Sigmoid colon (tissue), 7 donors: ENCODE data around the gene SSTR5. TPM values are rescaled to one million over a fixed set of nuclear protein-coding genes. Genes with fewer than 3 reads are reported as not detected.

Experiments used
- DNase-seq: peaks from one replicate; pipeline ENCODE4 v3.0.0-alpha.2; 2019
- H3K27ac ChIP-seq, 4 donors: fragments of 200-600 bp; sonication (generic); one replicate each; pipeline ENCODE4 v1.5.1; 2016 to 2019; ENCODE audit warnings: mild to moderate bottlenecking in 1 of 4
- H3K27me3 ChIP-seq, 3 donors: fragments of 200-600 bp; sonication (generic); one replicate each; pipeline ENCODE4 v1.5.1; 2019; ENCODE audit warnings: mild to moderate bottlenecking in 1 of 3
- H3K36me3 ChIP-seq, 4 donors: fragments of 200-600 bp; sonication (generic); one replicate each; pipeline ENCODE4 v1.5.1; 2016 to 2019
- H3K4me1 ChIP-seq, 4 donors: fragments of 200-600 bp; sonication (generic); one replicate each; pipeline ENCODE4 v1.5.1; 2017 to 2019
- H3K4me3 ChIP-seq, 4 donors: fragments of 200-600 bp; sonication (generic); one replicate each; pipeline ENCODE4 v1.5.1; 2017 to 2019; ENCODE audit warnings: mild to moderate bottlenecking in 2 of 4, moderate library complexity in 1 of 4
- H3K9me3 ChIP-seq, 4 donors: fragments of 200-600 bp in 3 of 4; sonication (generic) in 3 of 4; one replicate each; pipeline versions ENCODE4 v1.5.1 to v1.6.1; 2013 to 2019
- CTCF ChIP-seq, 4 experiments: fragments of 450-650 bp in 3 of 4; fragments of 200-600 bp in 1 of 4; IDR thresholded peaks; one replicate each; pipeline ENCODE4 v1.5.1; 2016 to 2019; ENCODE audit warnings: antibody characterized with exemption in 4 of 4, mild to moderate bottlenecking in 3 of 4, moderate library complexity in 2 of 4
- EP300 ChIP-seq, 4 donors: sonication (generic); formaldehyde crosslinking; IDR thresholded peaks; one replicate each; pipeline ENCODE4 v1.6.1; 2017; ENCODE audit warnings: antibody characterized with exemption in 4 of 4
- POLR2A ChIP-seq, 2 donors: fragments of 450-650 bp; IDR thresholded peaks; one replicate each; pipeline ENCODE4 v1.6.1; 2016; ENCODE audit warnings: antibody characterized with exemption in 2 of 2, mild to moderate bottlenecking in 2 of 2, moderate library complexity in 2 of 2
- POLR2AphosphoS5 ChIP-seq, 4 donors: sonication (generic); formaldehyde crosslinking; IDR thresholded peaks; one replicate each; pipeline ENCODE4 v1.6.1; 2017; ENCODE audit warnings: antibody characterized with exemption in 4 of 4
- WGBS, 2 donors: extraction: QIAGEN DNeasy Blood & Tissue Kit; methylation state at CpG; one replicate each; pipeline ENCODE4 v1.1.7; 2013; 5-methylcytosine and 5-hydroxymethylcytosine counted together
- intact Hi-C: fragments of 100-400 bp; cut with DNase I; formaldehyde crosslinking; loops from one replicate; pipeline ENCODE4 v1.15.1; 2023
- polyA plus RNA-seq, 3 donors: library from polyadenylated mRNA; stranded (reverse); fragments of 200-250 nt; gene quantifications; one replicate each; pipeline ENCODE4 v1.2.3, GENCODE V29; 2013
- total RNA-seq, 4 donors: library from RNA; depleted of rRNA; stranded (reverse); fragments of >200 nt; gene quantifications; one replicate each; pipeline ENCODE4 v1.1.0, GENCODE V29; 2016
- donor health status: healthy with polysubstance abuse.
- donor health status: Bipolar disorder and iron deficiency.
- donor health status: healthy.

Gene SSTR5
- total and polyA plus RNA-seq, 7 donors: 0.04 TPM; not detected in 6

GRCh38 chr16:1119766-1120576 lies 47.4 kb downstream of the SSTR5 start:
- Histone ChIP-seq H3K36me3 (no peaks in the 10 kb centered on the region), H3K4me1 (no peaks in the 10 kb centered on the region), H3K27ac (no peak overlapping the region), H3K4me3 (no peak overlapping the region), H3K27me3 (no peaks in the 10 kb centered on the region), H3K9me3 (no peaks in the 10 kb centered on the region)
- TF ChIP-seq POLR2A (IDR thresholded peaks at IDR 0.05) (no peak), EP300 (IDR thresholded peaks at IDR 0.05) (no peak), CTCF (IDR thresholded peaks at IDR 0.05) (no peak), POLR2AphosphoS5 (IDR thresholded peaks at IDR 0.05) (no peak)
- no peak for DNase-seq
- intact Hi-C loops: no loop called here
- WGBS, 2 donors: 47 to 66% methylated on average over 35 of the region's 35 CpGs

GRCh38 chr16:1120577-1120941 lies 48.0 kb downstream of the SSTR5 start:
- TF ChIP-seq POLR2AphosphoS5 (IDR thresholded peaks at IDR 0.05) (no peak), CTCF (IDR thresholded peaks at IDR 0.05) (no peak), POLR2A (IDR thresholded peaks at IDR 0.05) (no peak), EP300 (IDR thresholded peaks at IDR 0.05) (no peak)
- Histone ChIP-seq H3K9me3 (no peaks in the 10 kb centered on the region), H3K4me3 (no peak overlapping the region), H3K27ac (no peak overlapping the region), H3K36me3 (no peaks in the 10 kb centered on the region), H3K27me3 (no peaks in the 10 kb centered on the region), H3K4me1 (peaks cover 0 to 5% (median 4%) of the 10 kb centered on the region in 4 donors)
- 55 to 71% methylated on average over 22 of the region's 22 CpGs for WGBS, 2 donors
- no peak for DNase-seq
- intact Hi-C loops: no loop called here

GRCh38 chr16:1121009-1121408 lies 48.5 kb downstream of the SSTR5 start:
- intact Hi-C loops: no loop called here
- H3K36me3 ChIP-seq: no peaks in the 10 kb centered on the region
- no peaks in the 10 kb centered on the region for H3K27me3 ChIP-seq
- H3K4me1 ChIP-seq: peaks cover 0 to 10% (median 5%) of the 10 kb centered on the region in 4 donors
- TF ChIP-seq POLR2A (IDR thresholded peaks at IDR 0.05) (no peak), CTCF (IDR thresholded peaks at IDR 0.05) (no peak), POLR2AphosphoS5 (IDR thresholded peaks at IDR 0.05) (no peak), EP300 (IDR thresholded peaks at IDR 0.05) (no peak)
- no peak overlapping the region for H3K4me3 ChIP-seq
- H3K9me3 ChIP-seq: no peaks in the 10 kb centered on the region
- H3K27ac ChIP-seq: no peak overlapping the region
- WGBS, 2 donors: 76 to 78% methylated on average over 23 of the region's 23 CpGs
- DNase-seq: no peak

- Histone ChIP-seq H3K9me3 (no peaks in the 10 kb centered on the region), H3K27ac (no peak overlapping the region)
- 66 to 80% methylated on average over 30 of the region's 30 CpGs for WGBS, 2 donors
Observed at GRCh38 chr16:1121601-1122397, 49.3 kb downstream of the SSTR5 start.

More at GRCh38 chr16:1121601-1122397, 49.3 kb downstream of the SSTR5 start:
- no peak for DNase-seq
- H3K27me3 ChIP-seq: no peaks in the 10 kb centered on the region
- no peaks in the 10 kb centered on the region for H3K36me3 ChIP-seq
- intact Hi-C loops: no loop called here
- TF ChIP-seq POLR2AphosphoS5 (IDR thresholded peaks at IDR 0.05) (no peak), EP300 (IDR thresholded peaks at IDR 0.05) (no peak), CTCF (IDR thresholded peaks at IDR 0.05) (no peak), POLR2A (IDR thresholded peaks at IDR 0.05) (no peak)
- peaks cover 0 to 11% (median 5%) of the 10 kb centered on the region in 4 donors for H3K4me1 ChIP-seq
- H3K4me3 ChIP-seq: no peak overlapping the region
